Activated CD4-positive, alpha-beta T cell treated with anti-CD3 and anti-CD28 coated beads for 4 hours (primary cell): ENCODE results near the gene LRP11.

Experiments used
- DNase-seq, 2 donors: peaks; one replicate each; pipeline ENCODE4 v3.0.0-alpha.2; 2020

LRP11 gene

DNA sequence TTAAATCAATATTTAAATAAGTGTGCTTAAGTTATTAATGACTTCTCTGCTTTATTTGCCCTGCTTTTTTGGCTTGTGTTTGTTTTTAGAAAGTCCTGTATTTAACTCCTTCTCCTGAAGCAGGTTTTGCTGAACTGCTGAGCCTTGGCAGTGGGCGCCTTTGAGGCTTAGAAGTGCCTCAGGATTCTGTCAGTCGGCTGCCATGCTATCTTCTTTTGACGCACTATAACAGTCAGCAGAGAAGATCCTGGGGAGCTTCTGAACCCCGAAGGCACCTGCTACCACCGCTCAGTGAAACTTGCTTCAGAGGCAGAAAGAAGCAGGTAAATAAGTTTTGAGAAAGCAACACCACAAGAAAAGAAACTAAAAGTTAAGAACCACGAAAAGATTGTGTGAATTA, 92.2 kb downstream of the LRP11 start:
- DNase-seq = no peak

DNA sequence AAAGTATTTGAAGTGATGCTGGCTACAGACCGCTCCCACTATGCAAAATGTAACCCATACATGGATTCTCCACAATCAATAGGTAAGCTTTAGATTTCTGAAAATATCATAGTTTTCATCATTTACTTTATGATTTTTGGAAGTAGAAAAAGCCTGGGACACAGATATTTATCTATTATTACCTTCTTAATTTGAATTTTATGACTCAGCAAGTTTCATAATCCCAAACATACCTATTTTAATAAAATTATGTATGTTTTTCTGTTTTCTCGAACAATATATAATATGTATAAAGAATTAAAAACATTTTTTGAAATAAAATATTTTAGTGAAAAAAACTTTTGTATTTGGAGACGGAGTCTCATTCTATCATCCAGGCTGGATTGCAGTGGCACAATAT, 93.0 kb downstream of the LRP11 start:
- no peak for DNase-seq

DNA sequence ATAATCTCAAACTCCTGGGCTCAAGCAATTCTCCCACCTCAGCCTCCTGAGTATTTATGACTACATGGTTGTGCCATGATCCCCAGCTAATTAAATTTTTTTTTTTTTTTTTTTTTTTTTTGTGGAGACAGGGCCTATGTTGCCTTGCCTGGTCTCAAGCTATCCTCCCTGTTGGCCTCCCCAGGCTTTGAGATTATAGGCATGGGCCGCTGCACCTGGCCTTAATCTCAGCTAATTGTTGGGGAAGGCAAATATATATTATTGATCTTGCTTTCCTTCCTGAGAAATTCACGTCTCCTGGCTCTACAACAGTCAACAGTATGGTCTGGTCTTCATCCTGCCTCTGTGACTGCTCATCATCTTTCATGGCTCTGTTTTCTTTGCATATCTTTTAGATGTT, 94.5 kb downstream of the LRP11 start:
- DNase-seq = no peak
